ENCODE measurements around the gene ACAT1.

The ACAT1 gene

DNA sequence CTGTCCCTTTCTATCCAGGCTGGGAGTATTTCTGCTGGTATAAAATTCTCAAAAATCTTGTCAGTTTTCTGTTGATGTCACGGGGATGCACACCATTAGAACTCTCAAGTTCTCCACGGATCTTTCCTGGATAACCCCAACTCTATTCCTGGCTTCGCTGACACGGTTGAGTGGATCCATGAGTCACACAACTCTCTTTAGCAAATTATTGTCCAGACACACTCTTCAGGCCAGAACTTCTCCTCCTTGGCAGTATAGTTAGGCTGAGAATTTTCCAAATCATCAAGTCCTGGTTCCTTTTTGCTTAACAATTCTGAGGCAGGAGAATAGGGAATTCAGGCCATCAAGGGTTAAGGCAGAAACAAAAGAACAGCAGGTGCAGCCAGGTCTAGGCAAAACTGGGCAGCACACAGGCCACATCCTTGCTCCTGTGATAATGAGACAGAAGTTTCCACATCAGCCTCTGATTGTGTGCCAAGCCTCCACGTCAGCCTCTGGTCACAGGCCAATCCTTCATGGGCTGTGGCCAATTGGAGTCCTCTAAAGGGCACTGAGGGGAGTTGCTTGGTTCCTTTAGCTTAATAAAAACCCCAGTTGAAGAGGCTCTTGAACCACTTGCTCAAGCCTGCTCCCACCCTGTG lies 5.7 kb upstream of the ACAT1 start:
- TF ChIP-seq, protein P1, sequence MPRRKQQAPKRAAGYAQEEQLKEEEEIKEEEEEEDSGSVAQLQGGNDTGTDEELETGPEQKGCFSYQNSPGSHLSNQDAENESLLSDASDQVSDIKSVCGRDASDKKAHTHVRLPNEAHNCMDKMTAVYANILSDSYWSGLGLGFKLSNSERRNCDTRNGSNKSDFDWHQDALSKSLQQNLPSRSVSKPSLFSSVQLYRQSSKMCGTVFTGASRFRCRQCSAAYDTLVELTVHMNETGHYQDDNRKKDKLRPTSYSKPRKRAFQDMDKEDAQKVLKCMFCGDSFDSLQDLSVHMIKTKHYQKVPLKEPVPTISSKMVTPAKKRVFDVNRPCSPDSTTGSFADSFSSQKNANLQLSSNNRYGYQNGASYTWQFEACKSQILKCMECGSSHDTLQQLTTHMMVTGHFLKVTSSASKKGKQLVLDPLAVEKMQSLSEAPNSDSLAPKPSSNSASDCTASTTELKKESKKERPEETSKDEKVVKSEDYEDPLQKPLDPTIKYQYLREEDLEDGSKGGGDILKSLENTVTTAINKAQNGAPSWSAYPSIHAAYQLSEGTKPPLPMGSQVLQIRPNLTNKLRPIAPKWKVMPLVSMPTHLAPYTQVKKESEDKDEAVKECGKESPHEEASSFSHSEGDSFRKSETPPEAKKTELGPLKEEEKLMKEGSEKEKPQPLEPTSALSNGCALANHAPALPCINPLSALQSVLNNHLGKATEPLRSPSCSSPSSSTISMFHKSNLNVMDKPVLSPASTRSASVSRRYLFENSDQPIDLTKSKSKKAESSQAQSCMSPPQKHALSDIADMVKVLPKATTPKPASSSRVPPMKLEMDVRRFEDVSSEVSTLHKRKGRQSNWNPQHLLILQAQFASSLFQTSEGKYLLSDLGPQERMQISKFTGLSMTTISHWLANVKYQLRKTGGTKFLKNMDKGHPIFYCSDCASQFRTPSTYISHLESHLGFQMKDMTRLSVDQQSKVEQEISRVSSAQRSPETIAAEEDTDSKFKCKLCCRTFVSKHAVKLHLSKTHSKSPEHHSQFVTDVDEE (CRISPR knock-in tag; IDR thresholded peaks at IDR 0.05) = no peak
- TF ChIP-seq, protein P2, sequence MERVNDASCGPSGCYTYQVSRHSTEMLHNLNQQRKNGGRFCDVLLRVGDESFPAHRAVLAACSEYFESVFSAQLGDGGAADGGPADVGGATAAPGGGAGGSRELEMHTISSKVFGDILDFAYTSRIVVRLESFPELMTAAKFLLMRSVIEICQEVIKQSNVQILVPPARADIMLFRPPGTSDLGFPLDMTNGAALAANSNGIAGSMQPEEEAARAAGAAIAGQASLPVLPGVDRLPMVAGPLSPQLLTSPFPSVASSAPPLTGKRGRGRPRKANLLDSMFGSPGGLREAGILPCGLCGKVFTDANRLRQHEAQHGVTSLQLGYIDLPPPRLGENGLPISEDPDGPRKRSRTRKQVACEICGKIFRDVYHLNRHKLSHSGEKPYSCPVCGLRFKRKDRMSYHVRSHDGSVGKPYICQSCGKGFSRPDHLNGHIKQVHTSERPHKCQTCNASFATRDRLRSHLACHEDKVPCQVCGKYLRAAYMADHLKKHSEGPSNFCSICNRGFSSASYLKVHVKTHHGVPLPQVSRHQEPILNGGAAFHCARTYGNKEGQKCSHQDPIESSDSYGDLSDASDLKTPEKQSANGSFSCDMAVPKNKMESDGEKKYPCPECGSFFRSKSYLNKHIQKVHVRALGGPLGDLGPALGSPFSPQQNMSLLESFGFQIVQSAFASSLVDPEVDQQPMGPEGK (CRISPR knock-in tag; IDR thresholded peaks at IDR 0.05; ENCODE audit: borderline replicate concordance) = no peak
- TF ChIP-seq BACH2 (CRISPR knock-in tag; IDR thresholded peaks at IDR 0.05; ENCODE audit: borderline replicate concordance) (no peak), PPARA (CRISPR knock-in tag; IDR thresholded peaks at IDR 0.05; ENCODE audit: borderline replicate concordance) (no peak), TOX (CRISPR knock-in tag; IDR thresholded peaks at IDR 0.05; ENCODE audit: borderline replicate concordance) (no peak), OSR1 (CRISPR knock-in tag; IDR thresholded peaks at IDR 0.05) (no peak), RARB (CRISPR knock-in tag; IDR thresholded peaks at IDR 0.05) (no peak), ARNTL (CRISPR knock-in tag; IDR thresholded peaks at IDR 0.05; ENCODE audit: borderline replicate concordance, low read depth) (no peak), ZNF8 (CRISPR knock-in tag; IDR thresholded peaks at IDR 0.05) (no peak), ISL1 (CRISPR knock-in tag; IDR thresholded peaks at IDR 0.05) (no peak), ZFP30 (CRISPR knock-in tag; IDR thresholded peaks at IDR 0.05) (no peak), ZFP3 (CRISPR knock-in tag; IDR thresholded peaks at IDR 0.05) (no peak), ZNF70 (CRISPR knock-in tag; IDR thresholded peaks at IDR 0.05) (no peak), ZC3H10 (CRISPR knock-in tag; IDR thresholded peaks at IDR 0.05) (no peak)
- TF ChIP-seq, protein P3, sequence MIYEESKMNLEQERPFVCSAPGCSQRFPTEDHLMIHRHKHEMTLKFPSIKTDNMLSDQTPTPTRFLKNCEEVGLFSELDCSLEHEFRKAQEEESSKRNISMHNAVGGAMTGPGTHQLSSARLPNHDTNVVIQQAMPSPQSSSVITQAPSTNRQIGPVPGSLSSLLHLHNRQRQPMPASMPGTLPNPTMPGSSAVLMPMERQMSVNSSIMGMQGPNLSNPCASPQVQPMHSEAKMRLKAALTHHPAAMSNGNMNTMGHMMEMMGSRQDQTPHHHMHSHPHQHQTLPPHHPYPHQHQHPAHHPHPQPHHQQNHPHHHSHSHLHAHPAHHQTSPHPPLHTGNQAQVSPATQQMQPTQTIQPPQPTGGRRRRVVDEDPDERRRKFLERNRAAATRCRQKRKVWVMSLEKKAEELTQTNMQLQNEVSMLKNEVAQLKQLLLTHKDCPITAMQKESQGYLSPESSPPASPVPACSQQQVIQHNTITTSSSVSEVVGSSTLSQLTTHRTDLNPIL (CRISPR knock-in tag; IDR thresholded peaks at IDR 0.05; ENCODE audit: low read depth) = no peak
- TF ChIP-seq, protein P4, sequence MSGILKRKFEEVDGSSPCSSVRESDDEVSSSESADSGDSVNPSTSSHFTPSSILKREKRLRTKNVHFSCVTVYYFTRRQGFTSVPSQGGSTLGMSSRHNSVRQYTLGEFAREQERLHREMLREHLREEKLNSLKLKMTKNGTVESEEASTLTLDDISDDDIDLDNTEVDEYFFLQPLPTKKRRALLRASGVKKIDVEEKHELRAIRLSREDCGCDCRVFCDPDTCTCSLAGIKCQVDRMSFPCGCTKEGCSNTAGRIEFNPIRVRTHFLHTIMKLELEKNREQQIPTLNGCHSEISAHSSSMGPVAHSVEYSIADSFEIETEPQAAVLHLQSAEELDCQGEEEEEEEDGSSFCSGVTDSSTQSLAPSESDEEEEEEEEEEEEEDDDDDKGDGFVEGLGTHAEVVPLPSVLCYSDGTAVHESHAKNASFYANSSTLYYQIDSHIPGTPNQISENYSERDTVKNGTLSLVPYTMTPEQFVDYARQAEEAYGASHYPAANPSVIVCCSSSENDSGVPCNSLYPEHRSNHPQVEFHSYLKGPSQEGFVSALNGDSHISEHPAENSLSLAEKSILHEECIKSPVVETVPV (CRISPR knock-in tag; IDR thresholded peaks at IDR 0.05) = no peak
- TF ChIP-seq, protein P5, sequence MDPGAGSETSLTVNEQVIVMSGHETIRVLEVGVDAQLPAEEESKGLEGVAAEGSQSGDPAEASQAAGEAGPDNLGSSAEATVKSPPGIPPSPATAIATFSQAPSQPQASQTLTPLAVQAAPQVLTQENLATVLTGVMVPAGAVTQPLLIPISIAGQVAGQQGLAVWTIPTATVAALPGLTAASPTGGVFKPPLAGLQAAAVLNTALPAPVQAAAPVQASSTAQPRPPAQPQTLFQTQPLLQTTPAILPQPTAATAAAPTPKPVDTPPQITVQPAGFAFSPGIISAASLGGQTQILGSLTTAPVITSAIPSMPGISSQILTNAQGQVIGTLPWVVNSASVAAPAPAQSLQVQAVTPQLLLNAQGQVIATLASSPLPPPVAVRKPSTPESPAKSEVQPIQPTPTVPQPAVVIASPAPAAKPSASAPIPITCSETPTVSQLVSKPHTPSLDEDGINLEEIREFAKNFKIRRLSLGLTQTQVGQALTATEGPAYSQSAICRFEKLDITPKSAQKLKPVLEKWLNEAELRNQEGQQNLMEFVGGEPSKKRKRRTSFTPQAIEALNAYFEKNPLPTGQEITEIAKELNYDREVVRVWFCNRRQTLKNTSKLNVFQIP (CRISPR knock-in tag; IDR thresholded peaks at IDR 0.05; ENCODE audit: borderline replicate concordance, low read depth) = no peak
- peak; percentile 44 for ATAC-seq

DNA sequence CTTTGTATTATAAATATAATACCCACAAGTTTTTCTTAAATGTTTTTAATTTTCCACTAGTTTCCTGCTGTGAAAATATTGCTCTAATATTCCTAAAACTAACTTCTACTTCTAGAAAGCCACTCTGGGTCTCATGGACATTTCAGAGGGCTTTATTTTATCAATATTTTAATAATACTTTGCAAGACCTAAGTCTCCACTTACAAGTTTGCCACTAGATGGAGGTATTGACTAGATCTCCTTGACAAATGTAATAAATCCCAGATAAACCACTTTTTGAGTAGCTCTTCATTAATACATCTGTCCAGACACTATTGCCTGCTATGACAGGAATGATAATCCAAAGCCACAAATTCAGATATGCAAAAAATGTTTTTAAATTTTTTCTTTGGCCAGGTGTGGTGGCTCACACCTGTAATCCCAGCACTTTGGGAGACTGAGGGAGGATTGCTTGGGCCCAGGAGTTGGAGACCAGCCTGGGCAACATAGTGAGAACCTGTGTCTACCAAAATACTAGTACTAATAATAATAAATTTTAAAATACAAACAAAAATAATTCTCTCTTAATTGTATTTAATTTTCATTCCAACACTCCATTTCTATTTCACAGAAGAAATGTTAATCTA lies 3.5 kb upstream of the ACAT1 start:
- no peak for ATAC-seq
- TF ChIP-seq OSR1 (CRISPR knock-in tag; IDR thresholded peaks at IDR 0.05) = no peak
- TF ChIP-seq, protein P3 (CRISPR knock-in tag; IDR thresholded peaks at IDR 0.05; ENCODE audit: low read depth) = no peak
- no peak for TF ChIP-seq SNAI2 (CRISPR knock-in tag; IDR thresholded peaks at IDR 0.05)
- no peak for TF ChIP-seq TOX (CRISPR knock-in tag; IDR thresholded peaks at IDR 0.05; ENCODE audit: borderline replicate concordance)
- no peak for TF ChIP-seq ARNTL (CRISPR knock-in tag; IDR thresholded peaks at IDR 0.05; ENCODE audit: borderline replicate concordance, low read depth)
- TF ChIP-seq, protein P1 (CRISPR knock-in tag; IDR thresholded peaks at IDR 0.05) = no peak
- TF ChIP-seq GLIS3 (CRISPR knock-in tag; IDR thresholded peaks at IDR 0.05) = no peak
- no peak for TF ChIP-seq ZC3H10 (CRISPR knock-in tag; IDR thresholded peaks at IDR 0.05)
- no peak for TF ChIP-seq ZNF8 (CRISPR knock-in tag; IDR thresholded peaks at IDR 0.05)
- no peak for TF ChIP-seq TCF4 (CRISPR knock-in tag; IDR thresholded peaks at IDR 0.05; ENCODE audit: borderline replicate concordance)
- TF ChIP-seq BACH2 (CRISPR knock-in tag; IDR thresholded peaks at IDR 0.05; ENCODE audit: borderline replicate concordance) = no peak
- no peak for TF ChIP-seq ZFP3 (CRISPR knock-in tag; IDR thresholded peaks at IDR 0.05)
- TF ChIP-seq PPARA (CRISPR knock-in tag; IDR thresholded peaks at IDR 0.05; ENCODE audit: borderline replicate concordance) = no peak
- no peak for TF ChIP-seq ZFP30 (CRISPR knock-in tag; IDR thresholded peaks at IDR 0.05)
- no peak for TF ChIP-seq ISL1 (CRISPR knock-in tag; IDR thresholded peaks at IDR 0.05)
- no peak for TF ChIP-seq ZNF70 (CRISPR knock-in tag; IDR thresholded peaks at IDR 0.05)
- no peak for TF ChIP-seq RARB (CRISPR knock-in tag; IDR thresholded peaks at IDR 0.05)
- TF ChIP-seq, protein P2 (CRISPR knock-in tag; IDR thresholded peaks at IDR 0.05; ENCODE audit: borderline replicate concordance) = no peak

Measured in SK-N-SH treated with all-trans-retinoic acid at 6 μM for 48 hours (cell line).